Activated B cell treated with CpG ODN at 0.5 μM for 24 hours (primary cell): ENCODE data around the gene WDR70. TPM values are rescaled to one million over a fixed set of nuclear protein-coding genes. Genes with fewer than 3 reads are reported as not detected.
"Not testable (repeated sequence)": the region's sequence is repeated elsewhere in the genome, so short reads cannot be mapped to it uniquely, and the experiment has no call there.

Experiments used
- ATAC-seq: fragments of 200-7000 bp; cut with Tn5 transposase; one replicate; pipeline ENCODE4 v1.10.0; 2021; ENCODE audit warnings: low read depth, mild to moderate bottlenecking, moderate library complexity
- CTCF ChIA-PET: fragments of 350-600 bp; sonication (Branson Sonifier 250); formaldehyde crosslinking; loops from one replicate; lab custom pipeline; 2021; ENCODE audit warnings: antibody characterized with exemption; lab: Charles Lee
- POLR2A ChIA-PET: fragments of 350-600 bp; sonication (Branson Sonifier 250); formaldehyde crosslinking; loops from one replicate; lab custom pipeline; 2021; ENCODE audit warnings: antibody characterized with exemption; lab: Charles Lee
- DNase-seq: peaks from one replicate; pipeline ENCODE4 v3.0.0; 2022
- H3K27ac Mint-ChIP-seq: one replicate; pipeline ENCODE4 v1.8.0; 2020; ENCODE audit warnings: mixed read lengths
- H3K27me3 Mint-ChIP-seq: one replicate; pipeline ENCODE4 v1.8.0; 2021; ENCODE audit warnings: mixed read lengths
- H3K36me3 Mint-ChIP-seq: one replicate; pipeline ENCODE4 v1.8.0; 2021; ENCODE audit warnings: low read depth, mixed read lengths
- H3K4me1 Mint-ChIP-seq: one replicate; pipeline ENCODE4 v1.8.0; 2021; ENCODE audit warnings: mixed read lengths
- H3K4me3 Mint-ChIP-seq: one replicate; pipeline ENCODE4 v1.8.0; 2020; ENCODE audit warnings: mild to moderate bottlenecking, mixed read lengths
- H3K9me3 Mint-ChIP-seq: one replicate; pipeline ENCODE4 v1.8.0; 2020; ENCODE audit warnings: mixed read lengths
- CTCF ChIP-seq: fragments of 200-600 bp; IDR thresholded peaks from one replicate; pipeline ENCODE4 v1.8.0; 2022; ENCODE audit warnings: antibody characterized with exemption, mild to moderate bottlenecking
- intact Hi-C: fragments of 100-400 bp; cut with micrococcal nuclease; formaldehyde crosslinking; loops from one replicate; pipeline ENCODE4 v1.15.1; 2024
- total RNA-seq: library from RNA; stranded (reverse); gene quantifications from 2 replicates; pipeline ENCODE4 v1.2.3, GENCODE V29; 2022

The WDR70 gene
- total RNA-seq, 1 donor from 2014 or later = 58.6 TPM

DNA sequence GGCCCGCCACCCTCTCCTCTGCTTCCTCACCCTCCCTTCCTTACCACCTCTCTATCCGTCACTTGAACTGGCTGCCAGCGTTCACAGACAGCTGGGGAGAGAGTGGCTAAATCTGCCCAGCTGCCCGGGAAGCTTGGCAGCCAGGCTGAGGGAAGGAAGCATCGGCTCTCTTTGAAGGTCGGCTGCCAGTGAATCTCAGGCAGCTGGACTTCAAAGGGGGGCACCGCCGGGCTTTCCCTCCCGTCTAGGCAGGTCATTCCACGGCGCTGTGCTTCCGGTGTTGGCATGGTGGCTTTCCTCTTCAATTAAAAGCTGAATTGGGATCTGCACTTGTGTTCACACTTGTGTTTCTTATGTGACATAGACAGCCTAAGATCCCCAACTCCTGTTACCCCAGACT lies 286.8 kb downstream of the WDR70 start:
- ChIA-PET CTCF (no interaction called here), POLR2A (no interaction called here)
- H3K36me3 Mint-ChIP-seq = peaks cover 3% of the 10 kb centered on the region
- TF ChIP-seq CTCF = no peak
- no peaks in the 10 kb centered on the region for H3K4me1 Mint-ChIP-seq
- H3K27ac Mint-ChIP-seq = no peak overlapping the region
- DNase-seq = no peak
- H3K9me3 Mint-ChIP-seq = no peaks in the 10 kb centered on the region
- H3K27me3 Mint-ChIP-seq = no peaks in the 10 kb centered on the region
- no peak overlapping the region for H3K4me3 Mint-ChIP-seq
- no peak for ATAC-seq
- intact Hi-C loops = no loop called here

- Mint-ChIP-seq H3K27me3 (no peaks in the 10 kb centered on the region), H3K4me1 (peaks cover 13% of the 10 kb centered on the region), H3K9me3 (no peaks in the 10 kb centered on the region), H3K36me3 (peaks cover 3% of the 10 kb centered on the region), H3K27ac (no peak overlapping the region), H3K4me3 (no peak overlapping the region)
- no peak for ATAC-seq
- ChIA-PET POLR2A (no interaction called here), CTCF (no interaction called here)
- DNase-seq = no peak
- no peak for TF ChIP-seq CTCF
- intact Hi-C loops = no loop called here
These were observed 288.3 kb downstream of the WDR70 start for GRCh38 chr5:37667430-37667829.

- POLR2A ChIA-PET = no interaction called here
- ATAC-seq (no peak), DNase-seq (no peak)
- peaks cover 16% of the 10 kb centered on the region for H3K4me1 Mint-ChIP-seq
- intact Hi-C loops = no loop called here
- no peak overlapping the region for H3K27ac Mint-ChIP-seq
- no peak for TF ChIP-seq CTCF
- no peak overlapping the region for H3K4me3 Mint-ChIP-seq
- H3K27me3 Mint-ChIP-seq = no peaks in the 10 kb centered on the region
- no peaks in the 10 kb centered on the region for H3K9me3 Mint-ChIP-seq
- H3K36me3 Mint-ChIP-seq = peaks cover 3% of the 10 kb centered on the region
- CTCF ChIA-PET = no interaction called here
These were observed 288.7 kb downstream of the WDR70 start for GRCh38 chr5:37667846-37668245.

DNA sequence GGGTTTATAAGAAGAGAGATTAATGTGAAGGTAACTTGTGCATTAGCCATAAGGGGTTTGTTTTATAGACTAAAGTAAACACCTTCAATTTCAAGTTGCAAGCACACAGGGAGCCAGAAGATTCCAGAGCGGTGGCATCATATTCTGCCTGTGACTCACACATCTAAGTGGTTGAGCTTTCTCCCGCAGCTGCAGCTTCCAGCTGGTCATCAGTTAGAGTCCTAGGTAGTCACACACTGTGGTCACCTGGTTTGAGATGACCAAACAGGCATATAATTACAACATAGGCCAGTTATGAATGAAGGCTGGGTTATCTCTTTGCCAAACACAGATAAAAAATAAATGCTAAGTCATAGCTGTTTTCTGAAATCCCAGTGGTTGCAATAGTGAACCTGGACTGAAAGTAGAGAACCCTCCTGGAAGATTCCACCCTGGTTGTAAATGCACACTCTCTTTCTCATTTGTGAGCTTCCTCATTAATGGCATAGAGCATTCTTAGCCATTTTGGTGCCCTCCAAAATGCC lies 289.5 kb downstream of the WDR70 start:
- H3K36me3 Mint-ChIP-seq = peaks cover 3% of the 10 kb centered on the region
- ChIA-PET POLR2A (no interaction called here), CTCF (no interaction called here)
- H3K4me1 Mint-ChIP-seq = peaks cover 16% of the 10 kb centered on the region
- no peak for ATAC-seq
- intact Hi-C loops = no loop called here
- H3K4me3 Mint-ChIP-seq = no peak overlapping the region
- DNase-seq = no peak
- H3K9me3 Mint-ChIP-seq = no peaks in the 10 kb centered on the region
- H3K27ac Mint-ChIP-seq = no peak overlapping the region
- TF ChIP-seq CTCF = no peak
- no peaks in the 10 kb centered on the region for H3K27me3 Mint-ChIP-seq

- H3K9me3 Mint-ChIP-seq, ATAC-seq, CTCF ChIA-PET, POLR2A ChIA-PET, H3K36me3 Mint-ChIP-seq, DNase-seq, H3K27ac Mint-ChIP-seq, intact Hi-C loops, H3K27me3 Mint-ChIP-seq: not testable (repeated sequence)
- Mint-ChIP-seq H3K4me3 (peak overlapping the region; percentile 17), H3K4me1 (peaks cover 16% of the 10 kb centered on the region)
These were observed 293.0 kb downstream of the WDR70 start for GRCh38 chr5:37672118-37672588.

- intact Hi-C loops, H3K9me3 Mint-ChIP-seq, ATAC-seq, DNase-seq, POLR2A ChIA-PET, CTCF ChIA-PET, H3K4me3 Mint-ChIP-seq, H3K36me3 Mint-ChIP-seq, H3K27ac Mint-ChIP-seq, H3K27me3 Mint-ChIP-seq: not testable (repeated sequence)
- H3K4me1 Mint-ChIP-seq = peaks cover 16% of the 10 kb centered on the region
These were observed 295.2 kb downstream of the WDR70 start for GRCh38 chr5:37674361-37674760.

DNA sequence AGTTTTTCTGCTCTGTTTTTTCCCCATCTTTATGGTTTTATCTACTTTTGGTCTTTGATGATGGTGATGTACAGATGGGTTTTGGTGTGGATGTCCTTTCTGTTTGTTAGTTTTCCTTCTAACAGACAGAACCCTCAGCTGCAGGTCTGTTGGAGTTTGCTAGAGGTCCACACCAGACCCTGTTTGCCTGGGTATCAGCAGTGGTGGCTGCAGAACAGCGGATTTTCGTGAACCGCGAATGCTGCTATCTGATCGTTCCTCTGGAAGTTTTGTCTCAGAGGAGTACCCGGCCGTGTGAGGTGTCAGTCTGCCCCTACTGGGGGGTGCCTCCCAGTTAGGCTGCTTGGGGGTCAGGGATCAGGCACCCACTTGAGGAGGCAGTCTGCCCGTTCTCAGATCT lies 300.2 kb downstream of the WDR70 start:
- H3K9me3 Mint-ChIP-seq, H3K27me3 Mint-ChIP-seq, DNase-seq, H3K27ac Mint-ChIP-seq, H3K4me3 Mint-ChIP-seq, intact Hi-C loops, POLR2A ChIA-PET, ATAC-seq, CTCF ChIA-PET: not testable (repeated sequence)
- Mint-ChIP-seq H3K4me1 (peaks cover 14% of the 10 kb centered on the region), H3K36me3 (peaks cover 17% of the 10 kb centered on the region)

DNA sequence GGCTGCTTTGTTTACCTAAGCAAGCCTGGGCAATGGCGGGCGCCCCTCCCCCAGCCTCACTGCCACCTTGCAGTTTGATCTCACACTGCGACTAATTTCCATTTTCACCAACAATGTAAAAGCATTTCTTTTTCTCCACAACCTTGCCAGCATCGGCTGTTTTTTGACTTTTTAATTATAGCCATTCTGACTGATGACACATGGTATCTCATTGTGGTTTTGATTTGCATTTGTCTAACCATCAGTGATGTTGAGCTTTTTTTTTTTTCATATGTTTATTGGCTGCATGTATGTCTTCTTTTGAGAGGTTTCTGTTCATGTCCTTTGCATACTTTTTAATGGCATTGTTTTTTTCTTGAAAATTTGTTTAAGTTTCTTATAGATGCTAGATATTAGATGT lies 300.8 kb downstream of the WDR70 start:
- CTCF ChIA-PET, H3K27ac Mint-ChIP-seq, POLR2A ChIA-PET, H3K9me3 Mint-ChIP-seq, ATAC-seq, intact Hi-C loops, DNase-seq, H3K4me3 Mint-ChIP-seq, H3K27me3 Mint-ChIP-seq: not testable (repeated sequence)
- Mint-ChIP-seq H3K4me1 (peaks cover 14% of the 10 kb centered on the region), H3K36me3 (peaks cover 19% of the 10 kb centered on the region)
